PC-9 (cell line): Measurements from ENCODE around the gene MAN1C1. TPM values are rescaled to one million over a fixed set of nuclear protein-coding genes. Genes with fewer than 3 reads are reported as not detected.
"Not testable (repeated sequence)": the region's sequence is repeated elsewhere in the genome, so short reads cannot be mapped to it uniquely, and the experiment has no call there.

Experiments
- BruUV-seq: library from RNA; stranded (reverse); fragments of 400-500 nt; replicated peaks from 2 replicates; lab custom pipeline; 2021; lab: Mats Ljungman, UMichigan
- CTCF ChIA-PET: fragments of 300-600 bp; sonication (Branson Sonifier 250); formaldehyde crosslinking; loops from one replicate; lab custom pipeline; 2022; ENCODE audit warnings: antibody characterized with exemption; lab: Charles Lee
- POLR2A ChIA-PET: fragments of 300-600 bp; sonication (Branson Sonifier 250); formaldehyde crosslinking; loops from one replicate; lab custom pipeline; 2022; ENCODE audit warnings: antibody characterized with exemption; ENCODE audit not compliant: unreplicated experiment; lab: Charles Lee
- DNase-seq, 2 experiments: peaks; one replicate each; pipeline versions ENCODE4 v3.0.0 to v3.0.0-alpha.2; 2015 to 2022; ENCODE audit warnings: mixed read lengths in 1 of 2
- H2AFZ ChIP-seq: fragments of 200-600 bp; sonication (generic); 2 replicates; pipeline ENCODE4 v1.8.1; 2017; ENCODE audit warnings: antibody characterized with exemption
- H3F3A ChIP-seq: fragments of 200-600 bp; sonication (generic); 2 replicates; pipeline ENCODE4 v1.8.1; 2017; ENCODE audit warnings: antibody characterized with exemption, mild to moderate bottlenecking, low read depth; ENCODE audit not compliant: insufficient read depth
- H3K27ac ChIP-seq: fragments of 200-600 bp; sonication (generic); 2 replicates; pipeline ENCODE4 v1.6.1; 2016; ENCODE audit warnings: mixed run types
- H3K27me3 ChIP-seq: fragments of 200-600 bp; sonication (generic); 2 replicates; pipeline ENCODE4 v1.6.1; 2016; ENCODE audit warnings: low read depth, mixed run types; ENCODE audit not compliant: insufficient read depth
- H3K36me3 ChIP-seq: fragments of 200-600 bp; sonication (generic); 2 replicates; pipeline ENCODE4 v1.6.1; 2016; ENCODE audit warnings: low read depth, mixed run types
- H3K4me1 ChIP-seq: fragments of 200-600 bp; sonication (generic); replicated peaks from 2 replicates; pipeline ENCODE4 v1.6.1; 2016; ENCODE audit warnings: mixed run types; ENCODE audit not compliant: insufficient read depth
- H3K4me2 ChIP-seq: fragments of 200-600 bp; sonication (generic); 2 replicates; pipeline ENCODE4 v1.6.1; 2017; ENCODE audit warnings: mixed run types
- H3K4me3 ChIP-seq: fragments of 200-600 bp; sonication (generic); 2 replicates; pipeline ENCODE4 v1.6.1; 2016; ENCODE audit warnings: mixed run types
- H3K79me2 ChIP-seq: fragments of 200-600 bp; sonication (generic); 2 replicates; pipeline ENCODE4 v1.6.1; 2017; ENCODE audit warnings: low read depth, mixed run types
- H3K9me2 ChIP-seq: fragments of 200-600 bp; sonication (generic); 2 replicates; pipeline ENCODE4 v1.8.1; 2017; ENCODE audit warnings: mild to moderate bottlenecking; ENCODE audit not compliant: insufficient read depth
- H3K9me3 ChIP-seq: fragments of 200-600 bp; sonication (generic); 2 replicates; pipeline ENCODE4 v1.8.1; 2016; ENCODE audit warnings: low read depth; ENCODE audit not compliant: insufficient read depth
- H4K20me1 ChIP-seq: fragments of 200-600 bp; sonication (generic); 2 replicates; pipeline ENCODE4 v1.8.1; 2017; ENCODE audit not compliant: insufficient read depth
- EZH2 ChIP-seq: fragments of 200-600 bp; sonication (generic); IDR thresholded peaks from 2 replicates; pipeline ENCODE4 v1.8.0; 2017; ENCODE audit warnings: antibody characterized with exemption, low read depth
- intact Hi-C: fragments of 100-400 bp; cut with micrococcal nuclease; formaldehyde crosslinking; loops from one replicate; pipeline ENCODE4 v1.10.0; 2022; ENCODE audit not compliant: unreplicated experiment
- total RNA-seq: library from RNA; stranded (reverse); gene quantifications from 2 replicates; pipeline ENCODE4 v1.2.3, GENCODE V29; 2021
- TF ChIP-seq, protein P1 (sequence below): fragments of 200-600 bp; sonication (generic); conservative IDR thresholded peaks from 2 replicates; pipeline ENCODE4 v1.6.1; 2017; ENCODE audit warnings: mixed run types, antibody characterized with exemption, mild to moderate bottlenecking, moderate library complexity

The MAN1C1 gene
- total RNA-seq, 1 experiment from 2014 or later, result 0.41 TPM

DNA sequence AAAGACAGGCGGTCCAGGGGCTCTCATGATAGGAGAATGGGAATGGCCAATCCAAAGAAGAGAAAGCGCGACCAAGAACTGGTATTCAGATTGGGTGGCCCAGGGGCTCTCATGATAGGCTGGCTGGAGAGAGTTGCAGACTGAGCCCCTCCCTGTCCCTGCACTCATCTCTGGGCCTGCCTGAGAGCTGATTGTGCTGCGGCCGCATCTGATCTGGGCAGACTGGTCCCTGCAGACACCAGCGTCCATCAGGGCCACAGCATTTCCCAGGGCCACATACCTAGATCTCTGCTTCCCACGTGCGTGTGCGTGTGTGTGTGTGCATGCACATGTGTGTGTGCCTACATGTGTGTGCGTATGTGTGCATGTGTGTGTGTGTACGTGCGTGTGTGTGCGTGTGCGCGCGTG lies 30.4 kb upstream of the MAN1C1 start:
- CTCF ChIA-PET, result no interaction called here
- no peaks in the 10 kb centered on the region for H3K27me3 ChIP-seq
- BruUV-seq, result no TSS peak
- no peaks in the 10 kb centered on the region for H3K4me1 ChIP-seq
- POLR2A ChIA-PET, result no interaction called here
- intact Hi-C loops, result no loop called here
- no peaks in the 10 kb centered on the region for H3F3A ChIP-seq
- no peak overlapping the region for H3K4me2 ChIP-seq
- H3K9me2 ChIP-seq, result no peaks in the 10 kb centered on the region
- no peak overlapping the region for H3K4me3 ChIP-seq
- H3K79me2 ChIP-seq, result no peaks in the 10 kb centered on the region
- no peaks in the 10 kb centered on the region for H3K36me3 ChIP-seq
- H3K27ac ChIP-seq, result no peak overlapping the region
- no peak for TF ChIP-seq EZH2
- TF ChIP-seq, protein P1, sequence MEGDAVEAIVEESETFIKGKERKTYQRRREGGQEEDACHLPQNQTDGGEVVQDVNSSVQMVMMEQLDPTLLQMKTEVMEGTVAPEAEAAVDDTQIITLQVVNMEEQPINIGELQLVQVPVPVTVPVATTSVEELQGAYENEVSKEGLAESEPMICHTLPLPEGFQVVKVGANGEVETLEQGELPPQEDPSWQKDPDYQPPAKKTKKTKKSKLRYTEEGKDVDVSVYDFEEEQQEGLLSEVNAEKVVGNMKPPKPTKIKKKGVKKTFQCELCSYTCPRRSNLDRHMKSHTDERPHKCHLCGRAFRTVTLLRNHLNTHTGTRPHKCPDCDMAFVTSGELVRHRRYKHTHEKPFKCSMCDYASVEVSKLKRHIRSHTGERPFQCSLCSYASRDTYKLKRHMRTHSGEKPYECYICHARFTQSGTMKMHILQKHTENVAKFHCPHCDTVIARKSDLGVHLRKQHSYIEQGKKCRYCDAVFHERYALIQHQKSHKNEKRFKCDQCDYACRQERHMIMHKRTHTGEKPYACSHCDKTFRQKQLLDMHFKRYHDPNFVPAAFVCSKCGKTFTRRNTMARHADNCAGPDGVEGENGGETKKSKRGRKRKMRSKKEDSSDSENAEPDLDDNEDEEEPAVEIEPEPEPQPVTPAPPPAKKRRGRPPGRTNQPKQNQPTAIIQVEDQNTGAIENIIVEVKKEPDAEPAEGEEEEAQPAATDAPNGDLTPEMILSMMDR, result no peak
- no peak overlapping the region for H2AFZ ChIP-seq
- H3K9me3 ChIP-seq, result no peaks in the 10 kb centered on the region
- DNase-seq, result no peak
- no peaks in the 10 kb centered on the region for H4K20me1 ChIP-seq

DNA sequence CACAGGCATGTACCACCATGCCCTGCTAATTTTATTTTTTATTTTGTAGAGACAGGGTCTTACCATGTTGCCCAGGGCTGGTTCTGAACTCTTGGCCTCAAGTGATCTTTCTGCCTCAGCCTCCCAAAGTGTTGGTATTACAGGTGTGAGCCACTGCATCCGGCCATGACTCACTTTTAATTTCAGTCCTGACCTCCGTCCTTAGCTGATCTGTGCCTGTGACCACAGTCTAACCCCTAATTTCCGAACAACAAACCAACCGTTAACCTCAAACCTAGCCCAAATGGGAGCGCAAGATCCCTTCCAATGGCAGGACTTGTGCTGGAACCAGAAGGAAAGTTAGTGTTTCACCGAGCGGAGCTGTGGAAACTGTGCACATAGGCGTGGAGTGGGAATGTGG lies 29.3 kb upstream of the MAN1C1 start:
- intact Hi-C loops, result no loop called here
- Histone ChIP-seq H3K9me2 (no peaks in the 10 kb centered on the region), H3K36me3 (no peaks in the 10 kb centered on the region), H3K4me3 (no peak overlapping the region), H3K27ac (no peak overlapping the region), H3K79me2 (no peaks in the 10 kb centered on the region), H3K27me3 (no peaks in the 10 kb centered on the region), H3K4me2 (no peak overlapping the region), H3K9me3 (no peaks in the 10 kb centered on the region), H3F3A (no peaks in the 10 kb centered on the region), H3K4me1 (no peaks in the 10 kb centered on the region), H4K20me1 (no peaks in the 10 kb centered on the region), H2AFZ (no peak overlapping the region)
- BruUV-seq, result no TSS peak
- POLR2A ChIA-PET, result no interaction called here
- no peak for TF ChIP-seq EZH2
- TF ChIP-seq, protein P1, result no peak
- DNase-seq, result no peak
- CTCF ChIA-PET, result no interaction called here

DNA sequence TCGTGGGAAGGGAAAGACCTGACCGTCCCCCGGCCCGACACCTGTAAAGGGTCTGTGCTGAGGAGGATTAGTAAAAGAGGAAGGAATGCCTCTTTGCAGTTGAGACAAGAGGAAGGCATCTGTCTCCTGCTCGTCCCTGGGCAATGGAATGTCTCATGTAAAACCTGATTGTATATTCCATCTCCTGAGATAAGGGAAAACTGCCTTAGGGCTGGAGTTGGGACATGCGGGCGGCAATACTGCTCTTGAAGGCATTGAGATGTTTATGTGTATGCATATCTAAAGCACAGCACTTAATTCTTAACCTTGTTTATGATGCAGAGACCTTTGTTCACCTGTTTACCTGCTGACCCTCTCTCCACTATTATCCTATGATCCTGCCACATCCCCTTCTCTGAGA lies 28.4 kb upstream of the MAN1C1 start:
- H3K79me2 ChIP-seq, H3K27me3 ChIP-seq, BruUV-seq, H3K4me2 ChIP-seq, H3K9me2 ChIP-seq, H3K9me3 ChIP-seq, CTCF ChIA-PET, H3K27ac ChIP-seq, H4K20me1 ChIP-seq, POLR2A ChIA-PET, H3K4me3 ChIP-seq, H3K36me3 ChIP-seq, DNase-seq, H3F3A ChIP-seq, H3K4me1 ChIP-seq, intact Hi-C loops, H2AFZ ChIP-seq: not testable (repeated sequence)

DNA sequence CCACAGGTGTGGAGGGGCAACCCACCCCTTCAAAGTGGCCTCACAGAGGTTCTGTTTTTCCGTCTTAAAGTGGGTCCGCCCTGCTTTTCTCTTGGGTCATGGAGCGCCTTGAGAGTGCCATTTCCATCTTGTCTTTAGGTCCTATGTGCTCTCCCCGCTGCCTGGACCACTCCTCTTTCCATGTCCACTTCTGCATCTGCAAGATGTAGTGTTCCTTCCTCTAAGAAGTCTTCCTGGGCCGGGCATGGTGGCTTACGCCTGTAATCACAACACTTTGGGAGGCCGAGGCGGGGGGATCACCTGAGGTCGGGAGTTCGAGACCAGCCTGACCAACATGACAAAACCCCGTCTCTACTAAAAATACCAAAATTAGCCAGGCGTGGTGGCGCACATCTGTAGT lies 27.8 kb upstream of the MAN1C1 start:
- H3K4me2 ChIP-seq, H3K27ac ChIP-seq, H2AFZ ChIP-seq, intact Hi-C loops, H3K79me2 ChIP-seq, H4K20me1 ChIP-seq, H3K4me1 ChIP-seq, CTCF ChIA-PET, POLR2A ChIA-PET, H3K27me3 ChIP-seq, BruUV-seq, DNase-seq, H3K9me2 ChIP-seq, H3F3A ChIP-seq, H3K9me3 ChIP-seq, H3K36me3 ChIP-seq, H3K4me3 ChIP-seq: not testable (repeated sequence)
